HEK293 (cell line): Measurements from ENCODE around the gene GJD4.

Experiments
- GLI4 ChIP-seq: fragments of 450-650 bp; formaldehyde crosslinking; IDR thresholded peaks from 2 replicates; pipeline ENCODE4 v1.5.1; 2016; ENCODE audit warnings: missing biosample characterization, missing genetic modification characterization
- MEIS1 ChIP-seq: sonication (generic); formaldehyde crosslinking; IDR thresholded peaks from 2 replicates; pipeline ENCODE4 v1.8.1; 2022; ENCODE audit warnings: missing genetic modification reagents, mild to moderate bottlenecking, borderline replicate concordance
- TCF7L2 ChIP-seq: IDR thresholded peaks from 2 replicates; pipeline ENCODE4 v1.6.1; 2011; ENCODE audit warnings: low read depth, mild to moderate bottlenecking, inconsistent platforms, low read length, moderate library complexity, borderline replicate concordance
- ZBTB7A ChIP-seq: fragments of 450-650 bp; formaldehyde crosslinking; IDR thresholded peaks from 2 replicates; pipeline ENCODE4 v1.5.1; 2016; ENCODE audit warnings: low read depth, missing biosample characterization, missing genetic modification characterization
- ZNF175 ChIP-seq: fragments of 450-650 bp; formaldehyde crosslinking; IDR thresholded peaks from 2 replicates; pipeline ENCODE4 v1.5.1; 2016; ENCODE audit warnings: missing biosample characterization, missing genetic modification characterization
- ZNF488 ChIP-seq: fragments of 450-650 bp; formaldehyde crosslinking; IDR thresholded peaks from 2 replicates; pipeline ENCODE4 v1.5.1; 2016; ENCODE audit warnings: missing biosample characterization, missing genetic modification characterization
- ZNF549 ChIP-seq: fragments of 450-650 bp; IDR thresholded peaks from 2 replicates; pipeline ENCODE4 v1.5.1; 2018; ENCODE audit warnings: missing biosample characterization, missing genetic modification characterization, mild to moderate bottlenecking, inconsistent platforms, moderate library complexity
- ZNF571 ChIP-seq: fragments of 450-650 bp; formaldehyde crosslinking; IDR thresholded peaks from 2 replicates; pipeline ENCODE4 v1.5.0; 2017; ENCODE audit warnings: missing biosample characterization, missing genetic modification characterization
- ZNF580 ChIP-seq: fragments of 450-650 bp; formaldehyde crosslinking; IDR thresholded peaks from 2 replicates; pipeline ENCODE4 v1.5.1; 2016; ENCODE audit warnings: missing biosample characterization, missing genetic modification characterization
- TF ChIP-seq, protein P1 (sequence below): fragments of 450-650 bp; formaldehyde crosslinking; IDR thresholded peaks from 2 replicates; pipeline ENCODE4 v1.5.1; 2016; ENCODE audit warnings: missing biosample characterization, missing genetic modification characterization
- TF ChIP-seq, protein P2 (sequence below): fragments of 450-650 bp; formaldehyde crosslinking; IDR thresholded peaks from 2 replicates; pipeline ENCODE4 v1.5.1; 2017; ENCODE audit warnings: missing biosample characterization, missing genetic modification characterization

DNA sequence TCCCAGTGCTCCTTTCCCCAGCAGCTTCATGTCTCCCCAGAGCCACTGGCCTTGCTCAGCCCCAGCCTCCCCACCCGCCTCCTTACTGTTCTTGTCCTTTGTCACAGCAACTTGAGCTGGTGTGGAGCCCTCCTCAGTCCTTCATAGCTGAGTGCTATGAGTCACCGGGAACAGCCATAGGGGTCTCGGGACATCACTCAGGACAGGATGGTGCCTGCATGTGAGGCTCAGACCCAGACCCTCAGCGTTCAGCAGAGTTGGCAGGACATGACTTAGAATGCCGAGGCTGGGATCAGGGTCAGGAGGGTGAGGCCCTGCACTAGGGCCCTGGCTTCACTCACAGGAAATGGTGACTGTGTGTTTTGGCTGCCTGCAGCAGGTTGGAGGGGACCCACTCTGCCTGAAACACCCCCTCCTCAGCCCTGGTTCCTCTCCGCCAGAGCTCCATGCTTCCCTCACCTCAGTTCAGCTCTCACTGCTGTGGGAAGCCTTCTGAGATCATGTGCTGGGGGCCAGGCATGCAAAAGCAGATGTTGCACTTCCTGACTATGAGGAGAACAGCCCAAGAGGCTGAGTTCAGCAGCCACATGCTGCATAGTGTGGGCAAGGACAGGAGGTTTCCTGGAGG, 40.7 kb upstream of the GJD4 start:
- TF ChIP-seq, protein P1, sequence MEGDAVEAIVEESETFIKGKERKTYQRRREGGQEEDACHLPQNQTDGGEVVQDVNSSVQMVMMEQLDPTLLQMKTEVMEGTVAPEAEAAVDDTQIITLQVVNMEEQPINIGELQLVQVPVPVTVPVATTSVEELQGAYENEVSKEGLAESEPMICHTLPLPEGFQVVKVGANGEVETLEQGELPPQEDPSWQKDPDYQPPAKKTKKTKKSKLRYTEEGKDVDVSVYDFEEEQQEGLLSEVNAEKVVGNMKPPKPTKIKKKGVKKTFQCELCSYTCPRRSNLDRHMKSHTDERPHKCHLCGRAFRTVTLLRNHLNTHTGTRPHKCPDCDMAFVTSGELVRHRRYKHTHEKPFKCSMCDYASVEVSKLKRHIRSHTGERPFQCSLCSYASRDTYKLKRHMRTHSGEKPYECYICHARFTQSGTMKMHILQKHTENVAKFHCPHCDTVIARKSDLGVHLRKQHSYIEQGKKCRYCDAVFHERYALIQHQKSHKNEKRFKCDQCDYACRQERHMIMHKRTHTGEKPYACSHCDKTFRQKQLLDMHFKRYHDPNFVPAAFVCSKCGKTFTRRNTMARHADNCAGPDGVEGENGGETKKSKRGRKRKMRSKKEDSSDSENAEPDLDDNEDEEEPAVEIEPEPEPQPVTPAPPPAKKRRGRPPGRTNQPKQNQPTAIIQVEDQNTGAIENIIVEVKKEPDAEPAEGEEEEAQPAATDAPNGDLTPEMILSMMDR (tag by site-specific recombination) = no peak
- TF ChIP-seq ZNF175 (tag by site-specific recombination) (no peak), TCF7L2 (no peak), ZNF488 (tag by site-specific recombination) (no peak), ZNF571 (tag by site-specific recombination) (no peak), MEIS1 (CRISPR knock-in tag) (no peak), ZBTB7A (no peak), GLI4 (tag by site-specific recombination) (no peak), ZNF580 (tag by site-specific recombination) (no peak), ZNF549 (tag by site-specific recombination) (no peak)
- TF ChIP-seq, protein P2, sequence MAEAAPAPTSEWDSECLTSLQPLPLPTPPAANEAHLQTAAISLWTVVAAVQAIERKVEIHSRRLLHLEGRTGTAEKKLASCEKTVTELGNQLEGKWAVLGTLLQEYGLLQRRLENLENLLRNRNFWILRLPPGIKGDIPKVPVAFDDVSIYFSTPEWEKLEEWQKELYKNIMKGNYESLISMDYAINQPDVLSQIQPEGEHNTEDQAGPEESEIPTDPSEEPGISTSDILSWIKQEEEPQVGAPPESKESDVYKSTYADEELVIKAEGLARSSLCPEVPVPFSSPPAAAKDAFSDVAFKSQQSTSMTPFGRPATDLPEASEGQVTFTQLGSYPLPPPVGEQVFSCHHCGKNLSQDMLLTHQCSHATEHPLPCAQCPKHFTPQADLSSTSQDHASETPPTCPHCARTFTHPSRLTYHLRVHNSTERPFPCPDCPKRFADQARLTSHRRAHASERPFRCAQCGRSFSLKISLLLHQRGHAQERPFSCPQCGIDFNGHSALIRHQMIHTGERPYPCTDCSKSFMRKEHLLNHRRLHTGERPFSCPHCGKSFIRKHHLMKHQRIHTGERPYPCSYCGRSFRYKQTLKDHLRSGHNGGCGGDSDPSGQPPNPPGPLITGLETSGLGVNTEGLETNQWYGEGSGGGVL = no peak
